Calu3 (cell line): ENCODE data around the gene MTRFR. TPM values are rescaled to one million over a fixed set of nuclear protein-coding genes. Genes with fewer than 3 reads are reported as not detected.

Experiments used
- BruUV-seq: library from RNA; stranded (reverse); fragments of 400-500 nt; replicated peaks from 2 replicates; lab custom pipeline; 2021; lab: Mats Ljungman, UMichigan
- CTCF ChIA-PET: fragments of 300-600 bp; sonication (Branson Sonifier 250); formaldehyde crosslinking; loops from one replicate; lab custom pipeline; 2022; ENCODE audit warnings: antibody characterized with exemption; lab: Charles Lee
- DNase-seq: peaks from one replicate; pipeline ENCODE4 v3.0.0; 2022
- H3K27ac Mint-ChIP-seq: one replicate; pipeline ENCODE4 v1.8.0; 2022; ENCODE audit warnings: mixed read lengths; ENCODE audit not compliant: unreplicated experiment
- H3K27me3 Mint-ChIP-seq: one replicate; pipeline ENCODE4 v1.8.0; 2022; ENCODE audit warnings: mixed read lengths; ENCODE audit not compliant: unreplicated experiment
- H3K36me3 Mint-ChIP-seq: one replicate; pipeline ENCODE4 v1.8.0; 2022; ENCODE audit warnings: mild to moderate bottlenecking, moderate library complexity, mixed read lengths; ENCODE audit not compliant: insufficient read depth, unreplicated experiment
- H3K4me1 Mint-ChIP-seq: one replicate; pipeline ENCODE4 v1.8.0; 2022; ENCODE audit warnings: mild to moderate bottlenecking, low read depth, mixed read lengths; ENCODE audit not compliant: unreplicated experiment
- H3K4me3 Mint-ChIP-seq: one replicate; pipeline ENCODE4 v1.8.0; 2022; ENCODE audit warnings: mild to moderate bottlenecking, low read depth, moderate library complexity, mixed read lengths; ENCODE audit not compliant: unreplicated experiment
- H3K9me3 Mint-ChIP-seq: one replicate; pipeline ENCODE4 v1.8.0; 2022; ENCODE audit warnings: low read depth, mixed read lengths; ENCODE audit not compliant: unreplicated experiment
- intact Hi-C: fragments of 100-400 bp; cut with micrococcal nuclease; formaldehyde crosslinking; loops from one replicate; pipeline ENCODE4 v1.10.0; 2022; ENCODE audit not compliant: unreplicated experiment
- total RNA-seq: library from RNA; stranded (reverse); gene quantifications from 2 replicates; pipeline ENCODE4 v1.2.3, GENCODE V29; 2022
- TF ChIP-seq, protein P1 (sequence below): fragments of 200-600 bp; IDR thresholded peaks from one replicate; pipeline ENCODE4 v1.8.0; 2022; ENCODE audit warnings: antibody characterized with exemption; ENCODE audit not compliant: unreplicated experiment

MTRFR gene
- total RNA-seq, 1 experiment from 2014 or later: 24.7 TPM

DNA sequence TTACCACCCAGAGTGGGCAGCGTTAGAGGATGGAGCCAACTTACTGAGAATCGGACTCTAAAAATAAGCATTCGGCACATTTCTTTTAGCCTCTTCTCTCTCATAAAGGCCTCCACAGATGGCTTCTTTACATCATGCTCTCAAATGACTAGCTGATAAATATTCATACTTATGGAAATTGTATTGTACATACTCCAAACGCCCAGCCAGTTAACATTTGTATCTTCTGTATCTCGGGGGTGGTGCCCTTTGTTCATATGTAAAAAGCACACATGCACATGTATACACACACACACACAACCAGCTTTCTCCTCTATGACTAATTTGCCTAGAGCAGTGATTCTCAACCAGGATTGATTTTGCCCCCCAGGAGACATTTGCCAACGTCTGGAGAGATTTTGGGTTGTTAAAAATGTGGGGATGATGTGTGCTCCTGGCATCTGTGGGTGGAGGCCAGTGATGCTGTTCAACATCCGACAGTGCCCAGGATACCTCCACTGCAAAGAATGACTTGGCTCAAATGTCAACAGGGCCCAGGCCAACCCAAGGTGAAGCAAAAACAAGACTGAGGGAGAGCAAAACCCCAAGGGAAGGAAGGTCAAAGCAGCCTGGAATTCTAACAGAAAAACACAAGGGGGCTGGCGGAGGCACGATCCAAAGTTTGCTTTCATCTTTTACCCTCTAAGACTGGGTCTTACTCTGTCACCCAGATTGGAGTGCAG is 53.6 kb downstream of the MTRFR start:
- peak overlapping the region; percentile 43 for H3K27ac Mint-ChIP-seq
- BruUV-seq: no TSS peak
- CTCF ChIA-PET: no interaction called here
- DNase-seq: no peak
- TF ChIP-seq, protein P1, sequence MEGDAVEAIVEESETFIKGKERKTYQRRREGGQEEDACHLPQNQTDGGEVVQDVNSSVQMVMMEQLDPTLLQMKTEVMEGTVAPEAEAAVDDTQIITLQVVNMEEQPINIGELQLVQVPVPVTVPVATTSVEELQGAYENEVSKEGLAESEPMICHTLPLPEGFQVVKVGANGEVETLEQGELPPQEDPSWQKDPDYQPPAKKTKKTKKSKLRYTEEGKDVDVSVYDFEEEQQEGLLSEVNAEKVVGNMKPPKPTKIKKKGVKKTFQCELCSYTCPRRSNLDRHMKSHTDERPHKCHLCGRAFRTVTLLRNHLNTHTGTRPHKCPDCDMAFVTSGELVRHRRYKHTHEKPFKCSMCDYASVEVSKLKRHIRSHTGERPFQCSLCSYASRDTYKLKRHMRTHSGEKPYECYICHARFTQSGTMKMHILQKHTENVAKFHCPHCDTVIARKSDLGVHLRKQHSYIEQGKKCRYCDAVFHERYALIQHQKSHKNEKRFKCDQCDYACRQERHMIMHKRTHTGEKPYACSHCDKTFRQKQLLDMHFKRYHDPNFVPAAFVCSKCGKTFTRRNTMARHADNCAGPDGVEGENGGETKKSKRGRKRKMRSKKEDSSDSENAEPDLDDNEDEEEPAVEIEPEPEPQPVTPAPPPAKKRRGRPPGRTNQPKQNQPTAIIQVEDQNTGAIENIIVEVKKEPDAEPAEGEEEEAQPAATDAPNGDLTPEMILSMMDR: no peak
- peaks cover 20% of the 10 kb centered on the region for H3K36me3 Mint-ChIP-seq
- no peaks in the 10 kb centered on the region for H3K4me1 Mint-ChIP-seq
- no peaks in the 10 kb centered on the region for H3K27me3 Mint-ChIP-seq
- no peak overlapping the region for H3K4me3 Mint-ChIP-seq
- intact Hi-C loops: no loop called here
- H3K9me3 Mint-ChIP-seq: no peaks in the 10 kb centered on the region

DNA sequence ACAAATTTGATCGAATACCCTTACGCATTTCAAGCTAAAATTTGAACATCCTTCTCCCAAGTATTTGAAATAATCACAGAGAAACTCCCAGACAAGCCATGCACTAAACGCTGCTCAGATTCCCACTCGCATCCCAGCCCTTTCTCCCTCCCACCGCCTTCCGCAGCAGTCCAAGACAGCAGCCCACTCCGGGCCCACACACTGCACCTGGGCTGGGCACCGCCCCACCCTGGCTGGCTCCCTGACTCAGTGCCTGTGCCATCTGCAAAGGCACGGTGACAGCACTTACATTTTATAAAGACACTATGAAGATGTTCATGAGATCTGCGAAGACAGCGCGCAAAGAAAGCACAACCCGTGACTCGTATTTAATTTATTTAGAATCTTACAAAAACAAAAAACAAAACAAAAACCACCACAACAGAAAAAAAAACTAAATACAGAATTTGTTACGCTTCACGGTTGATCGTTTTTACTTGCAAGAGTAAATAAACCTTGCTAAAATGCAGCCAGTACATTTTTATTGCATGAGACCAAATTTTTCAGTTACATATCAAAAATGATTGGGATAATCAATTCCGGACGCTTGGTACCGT is 55.6 kb downstream of the MTRFR start:
- BruUV-seq: no TSS peak
- Mint-ChIP-seq H3K27ac (no peak overlapping the region), H3K36me3 (peaks cover 30% of the 10 kb centered on the region), H3K27me3 (no peaks in the 10 kb centered on the region), H3K4me1 (no peaks in the 10 kb centered on the region), H3K9me3 (no peaks in the 10 kb centered on the region), H3K4me3 (no peak overlapping the region)
- no peak for DNase-seq
- TF ChIP-seq, protein P1: no peak
- intact Hi-C loops: no loop called here
- CTCF ChIA-PET: no interaction called here

DNA sequence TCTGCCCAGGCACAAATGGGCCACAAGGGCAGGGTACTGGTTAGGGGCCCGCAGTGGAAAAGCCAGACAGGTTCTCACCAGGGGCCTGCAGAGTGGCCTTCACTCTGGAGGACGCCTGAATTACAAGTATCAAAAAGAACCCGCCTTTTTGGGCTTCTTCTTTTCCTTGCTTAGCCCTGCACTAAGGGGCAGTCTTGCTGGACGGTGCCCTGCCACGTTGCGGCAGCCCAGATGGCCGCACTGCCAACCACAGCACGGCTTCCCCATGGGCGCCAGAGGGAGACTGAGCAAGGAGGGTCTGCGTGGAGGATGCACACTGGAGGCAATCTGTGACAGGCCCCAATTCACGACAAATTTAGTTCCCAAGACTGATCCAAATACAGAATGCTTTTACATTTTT is 56.7 kb downstream of the MTRFR start:
- intact Hi-C loops: no loop called here
- H3K4me3 Mint-ChIP-seq: no peak overlapping the region
- TF ChIP-seq, protein P1: no peak
- H3K4me1 Mint-ChIP-seq: no peaks in the 10 kb centered on the region
- CTCF ChIA-PET: interaction anchor here (0.5 kb wide), 1 partner anchor 82 kb away, joined by 3 read pairs; no protein-coding TSS in a partner anchor
- BruUV-seq: no TSS peak
- H3K27ac Mint-ChIP-seq: no peak overlapping the region
- H3K27me3 Mint-ChIP-seq: no peaks in the 10 kb centered on the region
- no peak for DNase-seq
- peaks cover 37% of the 10 kb centered on the region for H3K36me3 Mint-ChIP-seq
- H3K9me3 Mint-ChIP-seq: no peaks in the 10 kb centered on the region

DNA sequence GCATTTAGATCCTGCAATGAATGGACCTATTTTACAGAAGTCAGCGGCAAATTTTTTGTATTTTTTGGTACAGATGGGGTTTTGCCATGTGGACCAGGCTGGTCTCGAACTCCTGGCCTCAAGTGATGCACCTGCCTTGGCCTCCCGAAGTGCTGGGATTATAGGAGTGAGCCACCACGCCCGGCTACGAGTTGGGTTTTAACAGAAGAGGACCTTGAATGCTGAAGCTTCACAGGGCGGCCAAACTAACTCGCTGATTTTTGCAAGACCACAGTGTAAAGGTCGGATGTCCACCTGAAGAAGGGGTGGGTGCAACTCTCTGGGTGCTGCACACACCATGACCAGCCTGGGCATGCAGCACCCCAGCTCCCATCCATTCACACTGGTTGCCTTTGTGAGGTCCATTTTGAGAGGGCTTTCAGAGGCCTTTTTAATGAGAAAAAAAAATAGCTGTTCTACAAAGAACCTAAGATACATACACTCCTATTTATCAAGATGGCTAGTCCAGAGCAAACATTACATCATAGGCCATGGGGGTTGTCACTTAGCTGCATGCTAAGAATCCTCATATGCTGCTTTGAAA is 60.0 kb downstream of the MTRFR start:
- CTCF ChIA-PET: no interaction called here
- DNase-seq: no peak
- H3K4me1 Mint-ChIP-seq: no peaks in the 10 kb centered on the region
- no peak overlapping the region for H3K27ac Mint-ChIP-seq
- peaks cover 46% of the 10 kb centered on the region for H3K36me3 Mint-ChIP-seq
- TF ChIP-seq, protein P1: no peak
- no peak overlapping the region for H3K4me3 Mint-ChIP-seq
- no TSS peak for BruUV-seq
- intact Hi-C loops: no loop called here
- no peaks in the 10 kb centered on the region for H3K9me3 Mint-ChIP-seq
- no peaks in the 10 kb centered on the region for H3K27me3 Mint-ChIP-seq
